Adrenal gland (tissue), 12 donors: ENCODE data around the gene MYO7A. TPM values are rescaled to one million over a fixed set of nuclear protein-coding genes. Genes with fewer than 3 reads are reported as not detected.

Source experiments
- DNase-seq, 7 donors: peaks; one replicate each; pipeline ENCODE4 v3.0.0-alpha.2; 2019 to 2020
- H3K27ac ChIP-seq, 5 donors: fragments of 200-600 bp; sonication (generic) in 4 of 5; 1 replicate in 3 of 5; 2 replicates in 2 of 5; pipeline versions ENCODE4 v1.5.1 to v1.8.0; 2016 to 2020; ENCODE audit warnings: mild to moderate bottlenecking in 1 of 5
- H3K27me3 ChIP-seq: fragments of 200-600 bp; 2 replicates; pipeline ENCODE4 v1.8.0; 2021
- H3K36me3 ChIP-seq, 2 donors: fragments of 200-600 bp; replicated peaks in 1 of 2; 1 replicate in 1 of 2; 2 replicates in 1 of 2; pipeline versions ENCODE4 v1.5.1 to v1.8.0; 2018 to 2022
- H3K4me1 ChIP-seq, 2 donors: fragments of 200-600 bp; replicated peaks in 1 of 2; 1 replicate in 1 of 2; 2 replicates in 1 of 2; pipeline versions ENCODE4 v1.5.1 to v1.8.0; 2018 to 2021
- H3K4me3 ChIP-seq, 4 donors: fragments of 200-600 bp; sonication (generic) in 3 of 4; one replicate each; pipeline ENCODE4 v1.5.1; 2016 to 2018
- H3K9me3 ChIP-seq, 3 donors: fragments of 200-600 bp; sonication (generic) in 1 of 3; replicated peaks in 1 of 3; 1 replicate in 2 of 3; 2 replicates in 1 of 3; pipeline versions ENCODE4 v1.5.1 to v1.8.0; 2016 to 2021
- POLR2A ChIP-seq, 2 donors: fragments of 450-650 bp; IDR thresholded peaks; one replicate each; pipeline ENCODE4 v1.6.1; 2017; ENCODE audit warnings: antibody characterized with exemption in 2 of 2, mild to moderate bottlenecking in 2 of 2, moderate library complexity in 1 of 2
- WGBS, 4 donors: extraction: QIAGEN DNeasy Blood & Tissue Kit in 2 of 4; methylation state at CpG; one replicate each; pipeline versions ENCODE4 v1.1.5 to v1.1.7; 2013 to 2017; 5-methylcytosine and 5-hydroxymethylcytosine counted together
- intact Hi-C, 2 donors: fragments of 100-400 bp; cut with DNase I; formaldehyde crosslinking; loops; one replicate each; pipeline versions ENCODE4 v1.14.1 to v1.15.0; 2022 to 2023
- polyA plus RNA-seq, 3 donors: library from polyadenylated mRNA; stranded (reverse); fragments of 200-250 nt in 2 of 3; fragments of 350-450 nt in 1 of 3; fragmentation: Illumina TruSeq in 1 of 3; extraction: RNeasy Lipid Tissue Mini Kit (QIAGEN cat#74804) in 1 of 3; gene quantifications; one replicate each; pipeline ENCODE4 v1.2.3, GENCODE V29; 2013 to 2014
- total RNA-seq, 9 donors: library from RNA; depleted of rRNA in 4 of 9; stranded (reverse); fragments of >200 nt in 4 of 9; fragments of 120-200 nt in 1 of 9; fragmentation: NEBNext Ultra II Directional in 1 of 9; extraction: Animal tissue kit (Norgen Biotek cat#: 25700) in 1 of 9; gene quantifications; one replicate each; pipeline versions ENCODE4 v1.1.0 to v1.2.4, GENCODE V29; 2013 to 2023
- TF ChIP-seq, protein P1 (sequence below), 6 experiments: fragments of 450-650 bp in 4 of 6; fragments of 200-600 bp in 2 of 6; sonication (generic) in 1 of 6; IDR thresholded peaks; 1 replicate in 5 of 6; 2 replicates in 1 of 6; pipeline versions ENCODE4 v1.5.1 to v1.8.0; 2016 to 2021; ENCODE audit warnings: antibody characterized with exemption in 6 of 6, mild to moderate bottlenecking in 2 of 6, moderate library complexity in 1 of 6
- donor health status: healthy with polysubstance abuse.
- donor health status: Bipolar disorder and iron deficiency.
- donor health status: DM: yes; HTN: yes; CAD: no.
- donor health status: DM: no; HTN: no; CAD: no.
- donor health status: DM: no; HTN: no; CAD: no.
- donor health status: DM: yes; HTN: yes; CAD: no.

The MYO7A gene
- total and polyA plus RNA-seq, 12 donors: 5.5 to 175 (median 91.6) TPM

DNA sequence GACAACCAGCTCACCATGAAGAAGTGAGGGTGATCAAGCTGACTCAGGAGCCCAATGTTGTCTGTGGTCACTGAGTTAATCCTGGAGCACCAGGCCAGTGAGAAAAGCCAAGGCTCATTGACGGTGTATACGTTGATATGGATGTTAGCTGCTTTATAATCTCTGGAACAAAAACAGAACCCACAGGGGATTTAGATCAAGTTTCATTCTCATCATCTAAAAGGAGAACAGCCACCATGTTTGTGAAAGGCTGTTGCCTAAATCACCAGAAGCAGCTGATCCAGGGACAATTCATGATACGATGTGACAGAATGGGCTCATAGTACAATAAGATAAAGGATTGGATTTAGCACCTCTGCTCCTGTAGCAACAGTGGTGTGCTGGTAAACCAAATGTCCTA, 105.0 kb downstream of the MYO7A start:
- no peaks in the 10 kb centered on the region for H3K36me3 ChIP-seq
- H3K27me3 ChIP-seq: no peaks in the 10 kb centered on the region
- no peak for DNase-seq
- TF ChIP-seq POLR2A (IDR thresholded peaks at IDR 0.05): no peak
- TF ChIP-seq, protein P1, sequence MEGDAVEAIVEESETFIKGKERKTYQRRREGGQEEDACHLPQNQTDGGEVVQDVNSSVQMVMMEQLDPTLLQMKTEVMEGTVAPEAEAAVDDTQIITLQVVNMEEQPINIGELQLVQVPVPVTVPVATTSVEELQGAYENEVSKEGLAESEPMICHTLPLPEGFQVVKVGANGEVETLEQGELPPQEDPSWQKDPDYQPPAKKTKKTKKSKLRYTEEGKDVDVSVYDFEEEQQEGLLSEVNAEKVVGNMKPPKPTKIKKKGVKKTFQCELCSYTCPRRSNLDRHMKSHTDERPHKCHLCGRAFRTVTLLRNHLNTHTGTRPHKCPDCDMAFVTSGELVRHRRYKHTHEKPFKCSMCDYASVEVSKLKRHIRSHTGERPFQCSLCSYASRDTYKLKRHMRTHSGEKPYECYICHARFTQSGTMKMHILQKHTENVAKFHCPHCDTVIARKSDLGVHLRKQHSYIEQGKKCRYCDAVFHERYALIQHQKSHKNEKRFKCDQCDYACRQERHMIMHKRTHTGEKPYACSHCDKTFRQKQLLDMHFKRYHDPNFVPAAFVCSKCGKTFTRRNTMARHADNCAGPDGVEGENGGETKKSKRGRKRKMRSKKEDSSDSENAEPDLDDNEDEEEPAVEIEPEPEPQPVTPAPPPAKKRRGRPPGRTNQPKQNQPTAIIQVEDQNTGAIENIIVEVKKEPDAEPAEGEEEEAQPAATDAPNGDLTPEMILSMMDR (IDR thresholded peaks at IDR 0.05): no peak
- H3K4me1 ChIP-seq: no peaks in the 10 kb centered on the region
- no peak overlapping the region for H3K4me3 ChIP-seq
- intact Hi-C loops: no loop called here
- H3K9me3 ChIP-seq: no peaks in the 10 kb centered on the region
- WGBS, 4 donors: 90 to 98% (median 96%) methylated on average over 3 of the region's 3 CpGs
- H3K27ac ChIP-seq: no peak overlapping the region

DNA sequence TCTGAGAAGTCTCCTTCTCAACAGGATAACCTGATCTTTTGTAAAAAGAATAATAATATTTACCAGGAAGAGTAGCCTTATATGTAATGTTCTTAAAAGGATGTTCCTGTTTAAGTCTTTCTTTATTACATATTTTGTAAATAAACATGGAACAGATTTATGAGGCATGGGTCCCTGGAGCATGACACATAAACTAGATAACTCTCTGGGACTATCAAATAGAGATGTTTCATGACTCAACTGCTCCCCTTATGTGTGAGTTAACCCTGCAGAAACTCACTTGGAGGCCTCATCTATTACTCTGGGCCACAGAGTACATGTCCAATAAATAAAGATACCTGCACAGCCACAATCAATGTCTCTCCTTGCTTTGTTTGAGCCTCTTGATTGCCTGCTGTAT, 108.9 kb downstream of the MYO7A start:
- H3K4me1 ChIP-seq: no peaks in the 10 kb centered on the region
- H3K27ac ChIP-seq: no peak overlapping the region
- H3K27me3 ChIP-seq: no peaks in the 10 kb centered on the region
- no peaks in the 10 kb centered on the region for H3K9me3 ChIP-seq
- H3K4me3 ChIP-seq: no peak overlapping the region
- no peak for DNase-seq
- no peaks in the 10 kb centered on the region for H3K36me3 ChIP-seq
- intact Hi-C loops: no loop called here
- no peak for TF ChIP-seq POLR2A (IDR thresholded peaks at IDR 0.05)
- TF ChIP-seq, protein P1 (IDR thresholded peaks at IDR 0.05): no peak

DNA sequence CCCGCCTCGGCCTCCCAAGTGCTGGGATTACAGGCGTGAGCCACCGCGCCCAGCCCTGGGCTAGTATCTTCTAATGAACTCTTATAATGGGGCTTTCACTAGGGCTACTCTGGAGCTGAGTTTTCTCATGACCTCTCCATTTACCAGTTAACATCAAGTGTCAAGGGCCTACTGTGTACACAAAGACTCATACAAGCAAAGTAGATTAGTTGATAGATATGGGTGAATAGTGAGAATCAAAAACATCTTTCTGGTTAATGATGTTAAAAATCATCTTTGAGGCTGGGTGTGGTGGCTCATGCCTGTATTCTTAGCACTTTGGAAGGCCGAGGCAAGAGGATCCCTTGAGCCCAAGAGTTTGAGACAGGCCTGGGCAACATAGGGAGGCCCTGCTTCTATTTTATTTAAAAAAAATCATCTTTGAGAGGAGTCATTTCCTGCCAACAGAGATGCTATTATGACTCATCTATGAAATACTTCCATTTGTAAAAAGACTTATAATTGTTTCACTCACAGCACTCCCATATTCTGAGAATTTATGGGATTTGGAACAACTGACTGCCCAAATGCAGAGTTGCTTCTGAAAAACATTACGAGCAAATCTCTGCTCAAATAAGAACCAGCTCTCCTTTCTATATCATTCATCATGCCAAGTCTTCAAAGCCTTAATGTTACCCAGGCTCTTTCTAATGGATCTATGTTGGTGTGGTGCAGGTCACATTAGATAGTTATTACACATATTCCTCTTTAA, 116.4 kb downstream of the MYO7A start:
- intact Hi-C loops: no loop called here
- DNase-seq: no peak
- TF ChIP-seq, protein P1 (IDR thresholded peaks at IDR 0.05): no peak
- TF ChIP-seq POLR2A (IDR thresholded peaks at IDR 0.05): no peak
- peak overlapping the region in 2 of 5 donors; percentile 24 to 59 for H3K27ac ChIP-seq
- H3K4me1 ChIP-seq: peaks cover 0 to 4% of the 10 kb centered on the region in 2 donors
- H3K27me3 ChIP-seq: no peaks in the 10 kb centered on the region
- no peaks in the 10 kb centered on the region for H3K36me3 ChIP-seq
- WGBS, 4 donors: 81 to 90% (median 85%) methylated on average over 7 of the region's 7 CpGs
- H3K9me3 ChIP-seq: no peaks in the 10 kb centered on the region
- no peak overlapping the region for H3K4me3 ChIP-seq

DNA sequence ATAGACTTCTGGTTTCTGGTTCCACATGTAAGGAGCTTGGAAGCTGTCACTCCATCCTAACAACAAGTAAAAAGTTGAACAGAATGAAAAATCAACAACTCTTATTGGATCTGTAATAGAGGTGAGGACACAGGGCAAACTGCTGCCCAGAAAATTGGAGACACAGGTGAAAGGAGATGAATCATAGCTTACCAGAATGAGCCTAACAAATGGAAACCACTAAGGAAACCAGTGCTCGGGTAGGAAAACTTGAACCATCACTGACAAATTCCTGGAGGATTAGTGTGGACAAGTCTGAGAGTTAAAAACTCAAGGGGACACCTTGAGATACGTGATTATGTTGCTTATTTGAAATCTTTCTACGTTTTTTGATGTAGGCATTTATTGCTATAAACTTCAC, 121.4 kb downstream of the MYO7A start:
- H3K4me1 ChIP-seq: no peaks in the 10 kb centered on the region
- WGBS, 4 donors: 71 to 94% (median 91%) methylated on average over 3 of the region's 3 CpGs
- H3K36me3 ChIP-seq: no peaks in the 10 kb centered on the region
- no peak for TF ChIP-seq POLR2A (IDR thresholded peaks at IDR 0.05)
- TF ChIP-seq, protein P1 (IDR thresholded peaks at IDR 0.05): no peak
- no peaks in the 10 kb centered on the region for H3K27me3 ChIP-seq
- no peak for DNase-seq
- no peaks in the 10 kb centered on the region for H3K9me3 ChIP-seq
- no peak overlapping the region for H3K4me3 ChIP-seq
- intact Hi-C loops: no loop called here
- no peak overlapping the region for H3K27ac ChIP-seq
